GM18507 (cell line): ENCODE data around the gene EML6.
"Not testable (repeated sequence)": the region's sequence is repeated elsewhere in the genome, so short reads cannot be mapped to it uniquely, and the experiment has no call there.

Source experiments
- DNase-seq: peaks from one replicate; pipeline ENCODE4 v3.0.0; 2011; ENCODE audit warnings: low read depth; ENCODE audit not compliant: insufficient read length; ENCODE audit errors: extremely low spot score
- FAIRE-seq: peaks from 2 replicates; lab custom pipeline; 2011; peaks lifted over from hg19 to GRCh38; lab: Jason Lieb, UNC

EML6 gene

DNA sequence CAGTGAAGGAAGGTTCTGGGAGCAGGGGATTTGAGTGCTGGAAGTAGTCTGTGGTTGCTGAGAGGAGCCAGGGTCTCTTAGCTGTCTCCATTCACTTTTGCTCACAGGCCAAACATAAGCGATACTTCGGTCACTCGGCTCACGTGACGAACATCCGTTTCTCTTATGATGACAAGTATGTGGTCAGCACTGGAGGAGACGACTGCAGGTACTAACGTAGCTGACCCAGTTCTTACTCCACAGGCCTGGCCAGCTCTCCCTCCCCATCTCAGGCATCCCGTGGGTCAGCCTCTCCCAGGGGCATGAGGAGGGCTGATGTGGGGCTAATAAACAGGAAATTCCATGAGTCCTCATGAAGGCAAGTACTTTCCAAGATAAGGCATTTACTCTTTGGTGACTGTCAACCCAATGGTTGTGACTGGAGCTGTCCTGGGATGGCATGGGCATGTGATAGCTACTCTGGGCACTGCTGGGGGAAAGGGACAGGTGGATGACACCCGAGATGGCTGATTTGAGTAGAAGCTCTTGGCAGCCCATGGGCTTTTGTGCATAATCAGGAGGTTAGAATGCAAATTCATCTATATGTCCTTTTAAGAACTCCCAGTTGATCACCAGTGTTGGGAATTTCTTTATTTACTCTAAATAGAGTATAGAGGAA is 245.2 kb downstream of the EML6 start:
- DNase-seq, result no peak
- no peak for FAIRE-seq

DNA sequence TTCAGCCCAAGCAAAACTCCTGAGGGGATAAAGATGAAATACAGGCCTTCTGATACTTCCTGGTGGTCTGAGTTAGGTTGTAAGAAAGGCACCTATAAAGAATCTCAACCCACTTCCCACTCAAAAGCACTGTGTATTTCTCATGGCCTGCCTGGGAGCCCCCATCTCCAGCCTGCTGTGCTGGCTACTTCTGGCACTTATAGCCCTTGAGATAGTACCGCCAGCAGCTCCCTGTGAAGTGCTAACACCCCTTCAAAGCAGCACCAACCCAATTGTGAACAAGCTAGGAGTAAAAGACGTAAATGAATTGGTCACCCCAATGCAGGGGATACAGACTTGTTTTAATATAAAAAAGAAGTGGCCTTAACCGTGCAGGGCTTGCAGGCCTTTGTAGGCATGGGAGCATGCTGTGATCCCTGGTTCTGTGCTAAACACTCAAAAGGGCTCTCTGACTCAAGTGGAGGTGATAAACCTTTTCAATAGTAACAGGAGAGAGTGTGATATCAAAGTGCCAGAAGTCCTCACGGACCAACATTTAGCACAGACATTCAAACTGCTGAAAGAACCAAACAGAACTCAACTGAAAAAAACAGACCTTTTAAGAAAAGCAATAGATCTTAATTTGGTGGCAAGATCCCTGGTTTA is 246.0 kb downstream of the EML6 start:
- no peak for DNase-seq
- no peak for FAIRE-seq

- FAIRE-seq (no peak), DNase-seq (no peak)
Measured at GRCh38 chr2:54969940-54970338, 246.5 kb downstream of the EML6 start.

GRCh38 chr2:54975175-54975574 is 251.7 kb downstream of the EML6 start:
- DNase-seq (no peak), FAIRE-seq (no peak)

DNA sequence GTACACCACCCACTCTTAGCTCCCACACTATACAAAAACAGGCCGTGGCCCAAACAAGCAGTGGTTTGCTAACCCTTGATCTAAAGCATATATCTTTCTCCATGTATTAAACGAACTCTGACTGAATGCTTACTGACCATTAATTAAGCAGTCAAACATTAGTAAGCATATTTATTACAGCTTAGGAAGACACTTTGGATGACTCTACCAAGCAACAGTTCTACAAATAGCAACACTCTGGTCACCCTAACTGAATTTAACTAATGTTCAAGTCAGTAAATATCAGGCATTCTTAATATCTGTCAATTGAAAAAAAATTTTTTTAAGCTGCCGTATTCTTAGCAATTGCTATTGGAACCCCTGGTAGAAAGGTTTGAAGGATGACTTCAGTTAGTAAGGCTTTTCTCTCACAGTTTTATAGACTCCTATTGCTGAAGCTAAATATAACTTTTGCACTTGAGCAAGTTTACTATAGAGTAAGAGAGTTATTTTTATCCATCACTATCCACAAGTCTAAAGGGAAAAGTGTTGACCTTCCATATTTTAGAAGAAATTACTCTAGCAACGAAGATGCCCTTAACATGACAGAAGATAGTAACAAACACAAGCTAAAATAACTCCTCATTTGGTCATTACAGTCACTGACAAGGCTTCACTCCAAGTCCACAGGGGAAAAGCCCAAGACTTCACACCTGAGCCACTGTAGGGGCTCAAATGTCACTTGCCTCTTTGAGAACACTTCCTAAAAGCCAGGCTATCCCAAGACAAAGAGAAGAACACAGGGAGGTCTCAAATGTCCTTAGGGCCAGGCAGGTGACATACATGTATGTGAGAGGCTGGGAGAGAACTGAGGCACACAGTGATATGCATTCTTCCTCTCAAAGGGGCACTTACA is 252.4 kb downstream of the EML6 start:
- FAIRE-seq (no peak), DNase-seq (no peak)

DNA sequence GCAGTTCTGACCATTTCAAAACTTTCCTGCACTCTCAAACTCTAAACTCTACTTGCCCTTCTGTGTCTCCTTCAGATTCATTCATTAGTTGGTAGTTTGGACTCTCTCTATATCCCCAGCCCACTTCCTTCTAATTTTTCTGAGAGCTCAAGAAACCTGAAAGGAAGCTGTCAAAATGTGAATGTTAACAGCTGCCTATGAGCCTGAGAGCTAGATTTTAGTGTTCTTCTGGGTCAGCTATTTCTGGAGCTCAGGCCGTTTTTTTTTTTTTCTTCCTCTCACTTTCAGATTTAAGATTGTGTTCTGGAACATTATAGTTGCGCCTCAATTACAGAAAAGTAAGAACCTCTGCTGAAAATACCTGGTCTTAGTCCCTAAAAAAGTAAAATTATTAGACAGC is 253.7 kb downstream of the EML6 start:
- DNase-seq (no peak), FAIRE-seq (peak; percentile 52)

DNA sequence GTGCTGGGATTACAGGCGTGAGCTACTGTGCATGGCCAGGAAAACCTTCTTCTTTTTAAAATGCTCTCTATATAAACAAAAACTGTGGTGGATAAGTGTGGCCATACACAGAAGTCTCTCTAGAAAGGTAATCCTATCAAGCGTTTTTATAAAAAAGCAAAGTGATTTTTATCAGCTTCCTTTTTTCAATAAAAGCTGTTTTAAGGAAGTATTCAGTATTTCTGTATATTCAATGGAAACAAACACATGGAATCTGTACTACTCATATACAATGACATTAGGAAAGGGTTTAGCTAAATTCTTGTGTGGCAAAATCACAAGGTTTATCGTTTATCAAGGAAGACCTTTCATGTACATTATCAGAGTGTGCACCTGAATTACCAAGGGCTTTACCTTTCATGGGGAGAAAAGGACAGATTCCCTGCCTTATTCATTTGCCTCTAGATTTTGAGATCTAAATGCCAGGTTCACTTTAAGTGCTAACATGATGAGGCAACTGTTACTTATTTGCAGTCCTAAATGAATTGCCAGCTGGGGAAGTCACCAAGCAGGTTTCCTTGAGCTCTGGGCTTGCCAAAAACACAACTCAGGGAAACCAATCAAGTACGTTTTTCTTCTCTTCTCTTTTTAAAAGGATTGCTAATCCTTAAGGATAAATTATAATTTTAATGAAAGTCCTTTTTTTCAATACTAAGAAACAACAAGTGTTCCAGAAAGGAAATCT is 256.0 kb downstream of the EML6 start:
- no peak for DNase-seq
- FAIRE-seq, result no peak

DNA sequence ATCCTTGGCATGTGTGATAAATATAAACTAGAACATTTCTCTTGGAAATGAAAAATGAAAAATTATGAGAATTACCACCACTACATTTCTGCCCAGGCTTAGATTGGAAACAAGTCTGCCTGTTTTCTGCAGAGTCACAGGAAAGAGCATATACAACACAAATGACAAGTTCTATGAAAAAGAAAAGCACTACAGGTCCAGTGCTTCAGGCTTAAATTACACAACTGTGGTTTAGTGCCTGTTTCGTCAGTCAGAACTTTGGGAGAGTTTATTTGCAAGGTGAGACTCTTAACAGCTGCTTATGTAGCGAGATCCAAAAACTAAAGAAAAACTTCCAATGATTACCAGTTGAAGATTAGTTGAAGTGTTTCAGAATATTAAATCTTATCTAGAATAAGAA is 257.9 kb downstream of the EML6 start:
- no peak for FAIRE-seq

DNA sequence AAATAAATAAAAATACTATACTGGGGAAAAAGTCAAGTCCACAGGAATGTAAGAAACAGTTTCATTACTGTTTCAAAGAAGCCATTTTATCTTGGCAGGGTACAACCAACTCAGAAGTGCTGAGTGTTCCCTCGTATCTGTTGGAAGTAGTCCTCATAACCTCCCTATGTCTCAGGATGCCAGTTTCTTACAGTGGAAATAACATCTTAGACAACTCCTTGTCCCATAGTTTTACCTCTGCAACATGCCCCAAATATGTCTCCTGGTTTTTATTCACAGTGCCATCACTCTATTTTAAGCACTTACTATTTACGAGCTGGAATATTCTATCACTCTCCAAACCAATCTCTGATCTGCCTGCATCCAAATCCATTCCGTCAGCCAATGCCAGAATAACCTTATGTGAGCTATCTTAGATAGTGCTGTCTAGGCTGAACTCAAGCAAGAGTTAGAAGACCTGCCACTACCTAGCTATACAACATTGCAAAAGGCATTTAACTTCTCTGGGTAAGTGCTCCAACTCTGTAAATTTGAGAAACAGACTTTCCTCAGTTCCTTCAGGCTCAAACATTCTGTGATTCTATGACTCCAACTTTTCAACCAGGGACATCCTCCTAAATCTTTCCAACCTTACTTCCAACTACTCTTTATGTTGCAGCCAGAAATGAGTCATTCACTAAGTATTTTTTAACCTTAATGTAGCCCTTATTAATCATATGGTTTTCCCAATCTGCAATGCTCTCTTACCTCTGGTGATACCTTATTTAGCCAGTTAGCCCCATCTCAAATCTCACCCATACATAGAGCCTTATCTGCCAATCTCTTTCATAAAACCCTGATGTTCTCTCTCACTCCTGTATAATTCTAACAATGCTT is 260.1 kb downstream of the EML6 start:
- no peak for FAIRE-seq

More for the DNA sequence above, 257.9 kb downstream of the EML6 start:
- DNase-seq, result no peak

DNA sequence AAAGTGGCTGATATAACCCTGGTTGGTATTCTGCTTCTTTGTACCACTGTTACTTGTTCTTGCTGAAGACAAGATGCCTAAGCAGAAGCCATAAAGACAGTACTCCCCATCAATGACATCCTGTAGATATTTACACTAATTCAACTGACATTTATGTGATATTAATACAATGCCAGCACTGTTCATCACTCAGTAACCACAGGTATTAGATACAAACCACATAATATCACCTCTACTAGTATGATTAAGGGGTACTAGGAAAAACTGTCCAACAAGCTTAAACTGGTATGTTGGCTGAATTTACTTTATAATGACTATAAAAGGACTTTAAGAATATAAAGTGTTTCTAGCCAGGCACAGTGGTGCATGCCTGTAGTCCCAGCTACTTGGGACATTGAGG is 261.0 kb downstream of the EML6 start:
- FAIRE-seq (no peak), DNase-seq (no peak)

More for the DNA sequence above, 260.1 kb downstream of the EML6 start:
- DNase-seq, result no peak

GRCh38 chr2:54986264-54986663 is 262.8 kb downstream of the EML6 start:
- FAIRE-seq (no peak), DNase-seq (no peak)

DNA sequence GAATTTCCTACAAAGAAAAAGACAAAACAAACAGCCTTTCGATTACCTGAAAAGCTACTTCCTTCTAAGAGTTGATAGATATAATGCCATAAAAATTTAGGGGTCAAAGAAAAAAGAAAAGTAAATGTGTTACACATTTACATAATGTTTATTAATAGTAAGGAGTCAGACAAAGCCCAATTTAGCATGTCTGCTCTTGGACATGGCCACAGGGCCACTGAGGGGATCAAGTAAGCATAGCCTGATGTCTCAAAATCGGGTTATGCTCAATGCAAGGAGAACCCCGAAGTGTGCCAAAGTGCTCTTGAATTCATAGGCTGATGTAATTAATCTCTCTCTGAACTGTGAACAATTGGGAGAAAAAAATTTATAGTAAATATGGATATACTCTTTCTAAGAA is 265.1 kb downstream of the EML6 start:
- DNase-seq (no peak), FAIRE-seq (no peak)

DNA sequence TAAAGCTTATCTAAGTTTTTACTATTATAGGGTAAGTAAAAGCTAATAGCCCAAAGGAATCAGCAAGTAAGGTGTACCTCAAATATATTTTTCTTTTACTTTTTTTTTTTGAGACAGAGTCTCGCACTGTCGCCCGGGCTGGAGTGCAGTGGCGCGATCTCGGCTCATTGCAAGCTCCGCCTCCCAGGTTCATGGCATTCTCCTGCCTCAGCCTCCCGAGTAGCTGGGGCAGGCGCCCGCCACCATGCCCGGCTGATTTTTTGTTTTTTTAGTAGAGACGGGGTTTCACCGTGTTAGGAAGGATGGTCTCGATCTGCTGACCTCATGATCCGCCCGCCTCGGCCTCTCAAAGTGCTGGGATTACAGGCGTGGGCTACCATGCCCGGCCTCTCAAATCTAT is 267.2 kb downstream of the EML6 start:
- not testable (repeated sequence) for FAIRE-seq, DNase-seq

DNA sequence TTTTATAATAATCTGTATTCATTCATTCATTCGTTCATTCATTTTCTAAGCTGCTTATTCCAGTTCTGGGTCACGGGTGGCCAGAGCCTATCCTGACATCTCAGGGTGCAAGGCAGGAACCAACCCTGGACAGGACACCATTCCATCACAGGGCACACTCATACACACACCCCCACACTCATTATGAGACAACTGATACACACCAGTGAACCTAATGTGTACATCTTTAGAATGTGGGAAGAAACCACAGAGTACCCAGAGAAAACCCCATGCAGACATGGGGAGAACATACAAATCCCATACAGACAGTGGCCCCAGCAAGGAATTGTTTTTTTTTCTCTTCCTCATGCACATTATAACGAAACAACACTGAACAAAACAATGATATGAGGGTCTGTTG is 272.1 kb downstream of the EML6 start:
- no peak for DNase-seq
- FAIRE-seq, result peak; percentile 50

DNA sequence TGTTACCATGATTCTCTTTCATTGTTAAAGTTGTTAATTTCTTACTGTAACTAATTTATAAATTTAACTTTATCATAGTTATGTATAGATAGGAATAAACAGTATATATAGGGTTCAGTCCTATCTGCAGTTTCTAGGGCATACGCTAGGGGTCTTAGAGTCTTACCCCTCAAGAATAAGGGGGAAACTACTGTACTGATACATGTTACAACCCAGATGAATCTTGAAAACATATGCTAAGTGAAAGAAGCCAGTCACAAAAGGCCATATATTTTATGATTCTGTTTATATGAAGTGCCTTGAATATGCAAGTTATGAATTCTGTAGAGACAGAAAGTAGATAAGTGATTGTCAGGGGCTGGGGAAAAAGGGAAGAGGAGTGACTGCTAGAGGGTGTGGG is 274.4 kb downstream of the EML6 start:
- DNase-seq (no peak), FAIRE-seq (no peak)

DNA sequence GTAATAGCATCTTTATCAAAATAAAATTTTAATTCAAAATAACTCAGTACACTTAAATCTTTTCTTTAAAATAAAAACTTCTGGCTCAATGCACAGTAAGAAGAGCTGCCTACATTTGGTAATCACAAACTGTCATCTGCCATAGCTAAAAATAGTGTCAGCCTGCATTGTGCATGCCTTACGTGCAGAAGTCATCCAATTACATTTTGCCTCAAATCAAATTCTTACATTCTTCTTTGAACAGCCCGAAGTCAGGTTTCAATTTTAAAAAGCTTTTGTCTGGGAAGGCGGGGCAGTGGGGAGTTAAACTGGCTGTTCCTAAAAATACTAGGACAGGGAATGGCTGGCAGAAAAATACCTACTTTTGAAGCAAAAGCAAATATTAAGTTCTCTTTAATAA is 275.7 kb downstream of the EML6 start:
- FAIRE-seq (no peak), DNase-seq (no peak)

DNA sequence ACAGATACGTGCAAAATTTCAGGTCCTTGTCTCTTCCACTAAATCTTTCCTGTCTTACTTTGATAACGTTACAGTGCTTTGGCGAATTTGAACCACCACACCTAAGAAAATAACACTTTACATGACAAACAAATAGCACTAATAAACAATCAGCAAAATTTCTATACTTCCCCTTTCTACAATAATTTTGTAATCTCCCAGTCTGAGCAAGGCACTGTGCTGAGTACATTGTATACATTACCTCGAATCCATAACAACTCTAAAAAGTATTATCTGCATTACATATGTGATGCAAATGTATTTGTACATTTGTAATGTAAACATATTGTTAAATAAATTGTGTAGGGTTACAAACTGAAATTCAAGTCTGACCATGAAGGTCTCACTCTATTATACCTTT is 276.9 kb downstream of the EML6 start:
- peak; percentile 41 for FAIRE-seq
- no peak for DNase-seq

- no peak for FAIRE-seq
Measured at GRCh38 chr2:55001716-55002115, 278.3 kb downstream of the EML6 start.

More at GRCh38 chr2:55001716-55002115, 278.3 kb downstream of the EML6 start:
- no peak for DNase-seq
